ENCODE results near the gene TUBGCP5.
"Not testable (repeated sequence)": the region's sequence is repeated elsewhere in the genome, so short reads cannot be mapped to it uniquely, and the experiment has no call there.

The TUBGCP5 gene

GRCh38 chr15:22989576-22990477 is 49.5 kb downstream of the TUBGCP5 start:
- no peak overlapping the region for H3K4me3 ChIP-seq (ENCODE audit: control insufficient read depth, low read depth, low read length)
- no peak for TF ChIP-seq CTCF (conservative IDR thresholded peaks at IDR 0.05; ENCODE audit: control insufficient read depth, insufficient read depth, low read depth, low read length)
- DNase-seq (ENCODE audit: low read depth): no peak

GRCh38 chr15:22988811-22989210 is 50.6 kb downstream of the TUBGCP5 start:
- no peak for TF ChIP-seq CTCF (conservative IDR thresholded peaks at IDR 0.05; ENCODE audit: control insufficient read depth, insufficient read depth, low read depth, low read length)
- no peak for DNase-seq (ENCODE audit: low read depth)
- H3K4me3 ChIP-seq (ENCODE audit: control insufficient read depth, low read depth, low read length): no peak overlapping the region

GRCh38 chr15:22981931-22982330 is 57.4 kb downstream of the TUBGCP5 start:
- not testable (repeated sequence) for H3K4me3 ChIP-seq (ENCODE audit: control insufficient read depth, low read depth, low read length); DNase-seq (ENCODE audit: low read depth)

- DNase-seq (ENCODE audit: low read depth): no peak
- peak overlapping the region; percentile 77 for H3K4me3 ChIP-seq (ENCODE audit: control insufficient read depth, low read depth, low read length)
- no peak for TF ChIP-seq CTCF (conservative IDR thresholded peaks at IDR 0.05; ENCODE audit: control insufficient read depth, insufficient read depth, low read depth, low read length)
Measured at GRCh38 chr15:22981051-22981840, 58.1 kb downstream of the TUBGCP5 start.

GRCh38 chr15:22980189-22981050 is 58.9 kb downstream of the TUBGCP5 start, which contains the start of gene CYFIP1:
Gene CYFIP1, minus strand, starts transcription at chr15:22980368. Its CDS starts 33,083 bp downstream, at chr15:22947285.
- H3K4me3 ChIP-seq (ENCODE audit: control insufficient read depth, low read depth, low read length): peak within 1 kb of the TSS; percentile 77
- DNase-seq (ENCODE audit: low read depth): peak; percentile 80
- TF ChIP-seq CTCF (conservative IDR thresholded peaks at IDR 0.05; ENCODE audit: control insufficient read depth, insufficient read depth, low read depth, low read length): no peak

GRCh38 chr15:22979238-22980188 is 59.9 kb downstream of the TUBGCP5 start:
- no peak for TF ChIP-seq CTCF (conservative IDR thresholded peaks at IDR 0.05; ENCODE audit: control insufficient read depth, insufficient read depth, low read depth, low read length)
- DNase-seq (ENCODE audit: low read depth): peak; percentile 40
- H3K4me3 ChIP-seq (ENCODE audit: control insufficient read depth, low read depth, low read length): peak overlapping the region; percentile 77
